ENCODE results near the gene AQR. TPM values are rescaled to one million over a fixed set of nuclear protein-coding genes. Genes with fewer than 3 reads are reported as not detected.

AQR gene
- total RNA-seq, 1 experiment from 2014 or later: 30.7 TPM

GRCh38 chr15:34809186-34809585 lies 160.4 kb downstream of the AQR start:
- ChIA-PET RAD21 (ENCODE audit: low non-redundant PET in 1 of 2, low total read pairs in 2 of 2, uncharacterized antibody in 2 of 2, unreplicated experiment in 2 of 2) (no interaction called here), CTCF (no interaction called here), POLR2A (no interaction called here)
- Histone ChIP-seq H3K9me2 (ENCODE audit: insufficient read depth) (no peaks in the 10 kb centered on the region), H3K9me3 (ENCODE audit: control insufficient read depth in 1 of 2, insufficient read depth in 1 of 2, low read depth in 1 of 2, low read length in 2 of 2) (no peaks in the 10 kb centered on the region), H2AFZ (ENCODE audit: low read depth, low read length, poor library complexity, severe bottlenecking) (no peak overlapping the region), H3K9ac (ENCODE audit: low read length) (no peak overlapping the region), H3K27me3 (ENCODE audit: insufficient read depth, low read length) (no peaks in the 10 kb centered on the region; the same call in 1 of the 2 replicates), H3K27ac (ENCODE audit: low read depth, low read length) (no peak overlapping the region), H3K36me3 (ENCODE audit: control insufficient read depth in 1 of 2, insufficient read depth in 2 of 2, low read length in 2 of 2) (no peaks in the 10 kb centered on the region), H3K4me1 (ENCODE audit: control insufficient read depth in 1 of 2, insufficient read depth in 2 of 2, low read length in 2 of 2) (peaks cover 0 to 6% of the 10 kb centered on the region in 2 experiments; a peak in 1 of 4 replicates), H3K4me3 (replicated peaks in 1 of 2; ENCODE audit: low read depth in 1 of 2, low read length in 2 of 2) (no peak overlapping the region), H3K4me2 (ENCODE audit: low read length) (no peak overlapping the region), H4K20me1 (ENCODE audit: insufficient read depth) (no peaks in the 10 kb centered on the region), H3K79me2 (ENCODE audit: insufficient read depth, low read length) (no peaks in the 10 kb centered on the region)
- no peak for DNase-seq (ENCODE audit: low read depth, low spot score)
- TF ChIP-seq CTCF (IDR thresholded peaks at IDR 0.05 in 2 of 3, conservative IDR thresholded peaks at IDR 0.05 in 1 of 3; ENCODE audit: borderline replicate concordance in 1 of 3, insufficient read depth in 1 of 3, low read depth in 2 of 3, low read length in 2 of 3) (no peak), SP1 (IDR thresholded peaks at IDR 0.05; ENCODE audit: low read depth) (no peak), EZH2 (IDR thresholded peaks at IDR 0.05) (no peak), POLR2AphosphoS5 (IDR thresholded peaks at IDR 0.05; ENCODE audit: low read depth, low read length) (no peak), ATF3 (IDR thresholded peaks at IDR 0.05) (no peak), ELF1 (IDR thresholded peaks at IDR 0.05; ENCODE audit: borderline replicate concordance, low read depth) (no peak), SRF (IDR thresholded peaks at IDR 0.05; ENCODE audit: low read depth) (no peak), POLR2A (IDR thresholded peaks at IDR 0.05; ENCODE audit: borderline replicate concordance, extremely low read depth, insufficient read depth, insufficient read length) (no peak), CBX3 (IDR thresholded peaks at IDR 0.05; ENCODE audit: low read depth) (no peak), YY1 (IDR thresholded peaks at IDR 0.05; ENCODE audit: extremely low read depth, insufficient replicate concordance, low read depth, low read length) (no peak), RAD21 (IDR thresholded peaks at IDR 0.05; ENCODE audit: low read depth) (no peak), TCF7L2 (IDR thresholded peaks at IDR 0.05; ENCODE audit: borderline replicate concordance, extremely low read depth, insufficient read depth, insufficient read length) (no peak), CEBPB (IDR thresholded peaks at IDR 0.05; ENCODE audit: low read depth) (no peak), ZNF274 (IDR thresholded peaks at IDR 0.05; ENCODE audit: low read depth, low read length) (no peak), ZBTB33 (IDR thresholded peaks at IDR 0.05; ENCODE audit: extremely low read depth, insufficient replicate concordance, low read length) (no peak), SIN3A (IDR thresholded peaks at IDR 0.05; ENCODE audit: low read depth) (no peak)
- intact Hi-C loops (cut with micrococcal nuclease): no loop called here
- BruUV-seq (replicated peaks): no TSS peak
- ATAC-seq: no peak
